ENCODE measurements around the gene DDX3X.
"Not testable (repeated sequence)": the region's sequence is repeated elsewhere in the genome, so short reads cannot be mapped to it uniquely, and the experiment has no call there.

Gene DDX3X

GRCh38 chrX:41377624-41378023 is 43.7 kb downstream of the DDX3X start:
- FAIRE-seq: no peak

DNA sequence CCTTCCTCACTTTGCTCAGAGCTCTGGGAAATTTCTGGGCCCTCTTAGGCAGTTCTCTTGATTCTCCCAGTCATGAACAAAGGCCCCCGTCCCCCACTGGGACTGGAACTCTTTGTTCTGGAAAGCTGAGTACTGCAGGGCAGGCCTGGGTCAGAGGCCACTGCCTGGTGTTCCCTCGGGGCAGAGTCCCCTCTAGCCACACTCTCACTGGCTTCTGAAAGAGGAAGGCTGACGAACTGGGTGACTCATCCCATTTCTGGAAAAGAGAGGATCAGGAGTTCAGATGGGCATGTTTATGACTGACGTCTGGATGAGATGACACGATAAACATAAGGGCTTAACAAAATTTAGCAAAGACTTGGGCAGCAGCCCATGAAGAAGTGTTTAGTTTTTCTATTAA is 47.7 kb downstream of the DDX3X start:
- no peak for FAIRE-seq

- FAIRE-seq: no peak
These were observed 49.0 kb downstream of the DDX3X start for GRCh38 chrX:41382714-41383645.

DNA sequence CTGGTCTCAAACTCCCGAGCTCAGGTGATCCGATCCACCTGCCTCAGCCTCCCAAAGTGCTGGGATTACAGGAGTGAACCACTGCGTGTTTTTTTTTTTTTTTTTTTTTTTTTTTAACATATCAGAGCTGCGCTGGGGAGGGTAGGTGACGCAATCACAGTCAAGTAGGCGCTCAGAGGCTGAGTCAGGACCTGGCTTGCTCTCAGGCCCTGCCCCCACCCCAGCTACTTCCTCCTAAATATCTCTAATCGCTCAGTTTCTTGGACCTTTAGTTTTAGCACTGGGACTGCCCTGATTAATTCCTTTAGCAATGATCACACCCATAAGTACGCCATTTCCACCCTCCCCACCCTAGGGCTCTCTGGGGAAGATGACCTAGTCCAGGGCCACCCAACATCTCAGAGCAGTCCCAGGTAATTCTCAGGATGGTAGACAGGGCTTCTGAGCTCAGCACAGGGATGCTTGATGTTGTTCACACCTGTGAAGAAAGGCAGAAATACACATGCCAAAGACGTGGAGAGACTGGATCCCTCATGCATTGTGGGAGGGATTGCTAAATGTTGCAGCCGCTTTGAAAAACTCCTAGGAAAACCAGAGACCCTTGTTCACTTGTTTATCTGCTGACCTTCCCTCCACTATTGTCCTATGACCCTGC is 50.2 kb downstream of the DDX3X start:
- no peak for FAIRE-seq

- FAIRE-seq: no peak
These were observed 52.4 kb downstream of the DDX3X start for GRCh38 chrX:41386222-41386990.

GRCh38 chrX:41388543-41388942 is 54.6 kb downstream of the DDX3X start:
- FAIRE-seq: no peak

GRCh38 chrX:41389311-41389888 is 55.4 kb downstream of the DDX3X start:
- peak; percentile 45 for FAIRE-seq

- FAIRE-seq: not testable (repeated sequence)
These were observed 56.6 kb downstream of the DDX3X start for GRCh38 chrX:41390576-41390975.

- no peak for FAIRE-seq
These were observed 57.6 kb downstream of the DDX3X start for GRCh38 chrX:41391606-41392005.

DNA sequence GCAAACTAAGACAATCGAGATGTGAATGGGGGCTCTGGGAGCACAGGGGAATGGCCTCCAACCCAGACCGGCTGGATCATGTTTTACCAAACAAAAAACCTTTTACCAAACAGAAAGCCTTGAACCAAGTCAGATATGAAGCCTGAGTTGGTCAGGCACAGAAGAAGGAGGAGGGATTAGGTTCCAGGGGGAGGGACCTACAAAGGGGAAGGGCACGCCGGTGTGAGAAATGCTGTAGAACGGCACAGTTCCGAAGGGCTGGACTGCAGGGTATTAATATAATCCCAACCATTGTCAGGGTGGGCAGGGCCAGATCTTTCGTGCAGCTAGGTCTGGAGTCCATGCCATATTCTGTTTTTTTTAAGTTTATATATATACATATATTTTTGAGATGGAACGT is 60.3 kb downstream of the DDX3X start:
- no peak for FAIRE-seq

DNA sequence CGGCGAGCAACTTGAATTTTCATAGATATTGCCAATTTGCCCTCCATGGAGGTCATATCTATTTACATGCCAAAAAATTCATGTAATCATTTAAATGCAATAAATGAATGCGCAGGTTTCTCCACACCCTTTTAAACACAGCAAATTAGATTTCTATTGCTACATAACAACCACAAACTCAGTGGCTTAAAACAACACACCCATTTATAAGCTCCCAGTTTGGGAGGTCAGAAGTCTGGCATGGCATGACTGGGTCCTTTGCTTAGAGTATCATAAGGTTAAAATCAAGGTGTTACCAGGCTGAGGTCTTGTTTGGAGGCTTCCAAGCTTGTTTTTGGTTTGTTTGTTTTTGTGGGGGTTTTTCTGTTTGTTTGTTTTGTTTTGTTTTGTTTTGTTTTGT is 63.3 kb downstream of the DDX3X start:
- FAIRE-seq: no peak

- FAIRE-seq: no peak
These were observed 63.8 kb downstream of the DDX3X start for GRCh38 chrX:41397768-41398167.

DNA sequence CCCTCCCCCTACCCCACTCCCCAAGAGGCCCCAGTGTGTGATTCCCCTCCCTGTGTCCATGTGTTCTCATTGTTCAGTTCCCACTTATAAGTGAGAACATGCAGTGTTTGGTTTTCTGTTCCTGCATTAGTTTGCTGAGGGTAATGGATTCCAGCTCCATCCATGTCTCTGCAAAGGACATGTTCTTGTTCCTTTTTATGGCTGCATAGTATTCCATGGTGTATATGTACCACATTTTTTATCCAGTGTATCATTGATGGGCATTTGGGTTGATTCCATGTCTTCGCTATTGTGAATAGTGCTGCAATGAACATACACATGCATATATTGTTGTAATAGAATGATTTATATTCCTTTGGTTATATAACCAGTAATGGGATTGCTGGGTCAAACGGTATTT is 68.6 kb downstream of the DDX3X start:
- not testable (repeated sequence) for FAIRE-seq

DNA sequence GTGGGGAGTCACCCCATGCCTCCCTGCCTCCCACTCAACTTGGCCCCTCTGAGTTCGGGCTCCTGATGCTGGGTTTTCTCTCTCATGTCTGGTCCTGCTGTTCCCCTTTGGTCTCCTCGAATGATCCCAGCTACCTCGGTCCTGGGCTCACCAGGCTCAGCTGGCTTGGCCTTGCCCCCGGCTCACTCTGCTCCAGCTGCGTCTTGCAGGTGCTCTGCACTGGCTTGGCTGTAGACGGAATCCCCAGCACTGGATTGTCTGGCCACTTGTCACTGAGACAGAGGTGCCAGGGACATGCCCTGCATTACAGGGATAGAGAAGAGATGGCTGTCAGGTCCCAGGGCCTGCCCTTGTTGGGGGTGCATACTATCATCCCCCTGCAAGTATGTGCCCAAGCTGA is 71.6 kb downstream of the DDX3X start:
- FAIRE-seq: no peak

- no peak for FAIRE-seq
These were observed 72.2 kb downstream of the DDX3X start for GRCh38 chrX:41406201-41406600.

GRCh38 chrX:41407816-41408215 is 73.9 kb downstream of the DDX3X start:
- FAIRE-seq: no peak

GRCh38 chrX:41408576-41408975 is 74.6 kb downstream of the DDX3X start:
- FAIRE-seq: no peak

GRCh38 chrX:41409006-41409405 is 75.0 kb downstream of the DDX3X start:
- no peak for FAIRE-seq

GRCh38 chrX:41411222-41411621 is 77.3 kb downstream of the DDX3X start:
- not testable (repeated sequence) for FAIRE-seq

- peak; percentile 95 for FAIRE-seq
These were observed 78.5 kb downstream of the DDX3X start for GRCh38 chrX:41412261-41413081.
